Esophagus (tissue), 2 donors: Measurements from ENCODE around the gene BATF. TPM values are rescaled to one million over a fixed set of nuclear protein-coding genes. Genes with fewer than 3 reads are reported as not detected.

Experiments
- H3K27ac ChIP-seq, 2 donors: one replicate each; pipeline ENCODE4 v1.5.1; 2013; ENCODE audit warnings: low read depth in 2 of 2, mild to moderate bottlenecking in 2 of 2, inconsistent platforms in 1 of 2, low read length in 1 of 2, moderate library complexity in 1 of 2
- H3K27me3 ChIP-seq, 2 donors: one replicate each; pipeline ENCODE4 v1.6.1; 2013; ENCODE audit warnings: low read length in 2 of 2, control low read depth in 1 of 2, mild to moderate bottlenecking in 1 of 2; ENCODE audit not compliant: insufficient read depth in 2 of 2, control insufficient read depth in 1 of 2
- H3K36me3 ChIP-seq, 2 donors: one replicate each; pipeline ENCODE4 v1.6.1; 2013; ENCODE audit warnings: low read length in 1 of 2; ENCODE audit not compliant: control insufficient read depth in 2 of 2, insufficient read depth in 2 of 2
- H3K4me1 ChIP-seq, 2 donors: one replicate each; pipeline ENCODE4 v1.6.1; 2013; ENCODE audit warnings: low read length in 1 of 2; ENCODE audit not compliant: control insufficient read depth in 2 of 2, insufficient read depth in 2 of 2
- H3K4me3 ChIP-seq, 2 donors: one replicate each; pipeline ENCODE4 v1.5.1; 2013; ENCODE audit warnings: low read length in 2 of 2, mild to moderate bottlenecking in 2 of 2, low read depth in 1 of 2, moderate library complexity in 1 of 2
- H3K9me3 ChIP-seq, 2 donors: one replicate each; pipeline ENCODE4 v1.6.1; 2013; ENCODE audit warnings: mild to moderate bottlenecking in 2 of 2, low read depth in 1 of 2, low read length in 1 of 2, moderate library complexity in 1 of 2; ENCODE audit not compliant: control insufficient read depth in 2 of 2, insufficient read depth in 1 of 2
- WGBS, 2 donors: extraction: QIAGEN DNeasy Blood & Tissue Kit; methylation state at CpG; one replicate each; pipeline ENCODE4 v1.1.7; 2013; 5-methylcytosine and 5-hydroxymethylcytosine counted together
- polyA plus RNA-seq, 2 donors: library from polyadenylated mRNA; stranded (reverse); fragments of 200-250 nt; gene quantifications; one replicate each; pipeline ENCODE4 v1.2.3, GENCODE V29; 2013
- donor health status: healthy with polysubstance abuse.
- donor health status: Bipolar disorder and iron deficiency.

The BATF gene
- polyA plus RNA-seq, 2 donors, result 1.8 to 2.0 TPM

DNA sequence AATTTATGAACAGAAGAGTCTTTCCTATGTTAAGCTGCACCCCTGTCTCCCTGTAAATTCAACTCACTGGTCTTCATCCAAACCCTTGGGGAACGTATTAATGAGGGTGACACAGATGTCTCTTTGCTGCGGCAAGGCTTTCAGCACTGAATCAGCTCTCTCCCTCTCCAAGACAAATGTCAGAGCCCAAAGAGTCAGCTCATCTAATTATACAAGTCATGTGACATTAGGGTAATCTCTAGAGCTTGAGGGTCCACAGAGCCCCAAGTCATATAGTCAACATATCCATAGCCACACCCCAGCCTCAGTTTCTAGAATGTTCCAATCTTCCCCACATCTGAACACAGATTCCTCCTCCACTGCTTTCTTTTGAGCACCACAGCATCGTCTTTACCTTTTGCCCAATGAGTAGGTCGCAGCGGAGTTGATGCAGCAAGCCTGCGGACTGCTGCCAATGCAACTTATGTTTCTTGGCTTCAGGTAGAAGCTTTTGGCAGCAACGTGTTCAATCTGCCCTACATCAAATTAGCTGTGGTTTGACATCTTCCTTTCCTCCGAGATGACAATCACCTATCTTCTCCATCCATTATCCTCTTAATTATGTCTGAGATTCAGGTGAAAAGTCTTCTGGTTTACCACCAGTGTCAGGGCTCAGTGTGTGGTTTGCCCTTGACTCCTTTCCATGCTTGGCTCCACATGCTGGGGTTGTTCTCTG, 5.3 kb downstream of the BATF start:
- 83 to 90% methylated on average over 8 of the region's 8 CpGs for WGBS, 2 donors
- H3K9me3 ChIP-seq, result no peaks in the 10 kb centered on the region
- no peak overlapping the region for H3K4me3 ChIP-seq
- no peaks in the 10 kb centered on the region for H3K27me3 ChIP-seq
- H3K36me3 ChIP-seq, result no peaks in the 10 kb centered on the region
- peaks cover 0 to 5% of the 10 kb centered on the region in 2 donors for H3K4me1 ChIP-seq
- H3K27ac ChIP-seq, result no peak overlapping the region

DNA sequence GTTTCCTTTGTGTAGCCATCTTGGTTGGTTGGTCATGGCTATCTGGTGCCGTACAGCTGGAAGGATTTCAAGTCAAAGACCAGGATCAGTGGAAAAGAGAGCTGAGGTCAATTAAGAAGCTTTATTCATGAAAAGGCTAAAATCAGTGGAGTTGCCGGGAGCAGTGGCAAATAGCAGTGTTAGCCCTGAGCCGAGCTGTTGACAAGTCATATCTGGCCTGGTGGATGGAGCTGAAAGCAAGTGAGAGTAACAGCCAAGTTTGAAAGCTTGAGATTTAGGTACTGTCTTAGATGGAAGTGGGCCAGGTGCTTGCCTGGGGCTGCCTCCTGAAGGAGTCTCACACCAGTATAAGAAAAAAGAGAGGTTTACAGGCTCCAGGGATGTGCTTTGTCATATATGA, 9.0 kb downstream of the BATF start:
- no peaks in the 10 kb centered on the region for H3K4me1 ChIP-seq
- H3K27me3 ChIP-seq, result no peaks in the 10 kb centered on the region
- no peaks in the 10 kb centered on the region for H3K36me3 ChIP-seq
- H3K4me3 ChIP-seq, result no peak overlapping the region
- 51 to 66% methylated on average over 3 of the region's 3 CpGs for WGBS, 2 donors
- no peaks in the 10 kb centered on the region for H3K9me3 ChIP-seq
- no peak overlapping the region for H3K27ac ChIP-seq

DNA sequence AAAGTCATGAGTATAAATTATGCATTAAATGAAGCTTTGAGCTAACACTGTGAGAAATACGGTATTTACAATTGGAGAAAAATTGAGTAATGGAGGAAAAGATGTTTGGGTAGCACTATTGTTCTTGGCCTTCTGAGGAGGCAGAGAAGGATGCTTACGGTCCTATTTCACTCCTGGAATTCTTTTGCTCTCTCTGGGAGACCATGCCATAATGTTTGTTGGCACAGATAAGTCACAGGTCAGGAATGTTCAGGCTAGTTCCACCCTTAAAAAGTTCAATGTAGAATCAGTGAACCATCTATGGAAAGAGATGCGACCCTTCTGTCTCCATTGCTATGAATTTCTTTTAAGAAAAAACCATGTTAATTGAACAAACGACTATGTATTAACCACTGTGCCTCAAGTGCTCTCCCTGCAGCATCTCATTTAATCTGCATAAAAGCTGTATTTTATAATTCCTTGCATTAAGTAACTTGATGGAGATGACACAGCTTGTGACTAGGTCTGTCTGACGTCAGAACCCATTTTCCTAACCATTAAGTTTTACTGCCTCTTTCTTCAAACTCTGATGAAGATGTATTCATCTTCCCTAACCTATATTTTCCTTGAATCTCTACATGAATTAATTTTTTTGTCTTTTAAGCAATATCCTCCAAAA, 9.5 kb downstream of the BATF start:
- H3K4me3 ChIP-seq, result no peak overlapping the region
- WGBS, 2 donors, result 45 to 69% methylated on average over 5 of the region's 5 CpGs
- H3K9me3 ChIP-seq, result no peaks in the 10 kb centered on the region
- H3K4me1 ChIP-seq, result no peaks in the 10 kb centered on the region
- no peaks in the 10 kb centered on the region for H3K36me3 ChIP-seq
- no peak overlapping the region for H3K27ac ChIP-seq
- H3K27me3 ChIP-seq, result no peaks in the 10 kb centered on the region

DNA sequence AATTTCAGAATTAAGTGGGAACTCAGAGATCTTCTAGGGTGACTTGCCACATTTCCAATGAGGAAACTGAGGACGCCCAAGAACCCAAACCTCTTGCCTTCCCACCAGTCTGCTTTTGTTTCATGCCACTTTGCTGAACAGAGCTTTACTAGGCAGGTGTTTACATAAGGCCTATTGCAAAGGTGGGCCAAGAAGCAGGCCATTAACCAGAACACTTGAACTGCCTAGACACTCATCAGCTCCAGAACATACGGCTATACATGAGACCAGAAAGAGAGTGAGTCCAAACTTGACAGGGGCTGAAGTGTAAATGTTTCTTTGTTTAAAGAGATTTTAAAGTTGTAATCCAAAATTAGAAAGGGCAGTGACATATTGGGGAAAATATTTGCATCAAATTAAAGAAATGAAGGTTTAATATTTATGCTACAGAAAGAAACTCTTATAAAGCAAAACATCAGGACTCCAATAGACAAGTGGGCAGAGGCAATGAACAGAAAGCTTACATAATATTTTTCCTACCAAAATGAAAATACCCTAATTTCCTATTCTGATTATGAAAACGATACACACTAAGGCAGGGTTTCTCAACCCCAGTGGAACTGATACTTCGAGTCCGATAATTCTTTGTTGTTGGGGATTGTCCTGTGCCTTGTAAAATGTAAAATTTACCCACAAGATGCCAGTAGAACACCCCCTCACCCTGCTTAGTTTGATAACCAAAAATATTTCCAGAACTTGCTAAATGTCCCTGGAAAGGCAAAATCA, 11.7 kb downstream of the BATF start:
- Histone ChIP-seq H3K27ac (no peak overlapping the region), H3K4me3 (no peak overlapping the region), H3K9me3 (no peaks in the 10 kb centered on the region), H3K27me3 (no peaks in the 10 kb centered on the region), H3K36me3 (no peaks in the 10 kb centered on the region), H3K4me1 (no peaks in the 10 kb centered on the region)
- WGBS, 2 donors, result 73 to 77% methylated on average over 5 of the region's 5 CpGs

DNA sequence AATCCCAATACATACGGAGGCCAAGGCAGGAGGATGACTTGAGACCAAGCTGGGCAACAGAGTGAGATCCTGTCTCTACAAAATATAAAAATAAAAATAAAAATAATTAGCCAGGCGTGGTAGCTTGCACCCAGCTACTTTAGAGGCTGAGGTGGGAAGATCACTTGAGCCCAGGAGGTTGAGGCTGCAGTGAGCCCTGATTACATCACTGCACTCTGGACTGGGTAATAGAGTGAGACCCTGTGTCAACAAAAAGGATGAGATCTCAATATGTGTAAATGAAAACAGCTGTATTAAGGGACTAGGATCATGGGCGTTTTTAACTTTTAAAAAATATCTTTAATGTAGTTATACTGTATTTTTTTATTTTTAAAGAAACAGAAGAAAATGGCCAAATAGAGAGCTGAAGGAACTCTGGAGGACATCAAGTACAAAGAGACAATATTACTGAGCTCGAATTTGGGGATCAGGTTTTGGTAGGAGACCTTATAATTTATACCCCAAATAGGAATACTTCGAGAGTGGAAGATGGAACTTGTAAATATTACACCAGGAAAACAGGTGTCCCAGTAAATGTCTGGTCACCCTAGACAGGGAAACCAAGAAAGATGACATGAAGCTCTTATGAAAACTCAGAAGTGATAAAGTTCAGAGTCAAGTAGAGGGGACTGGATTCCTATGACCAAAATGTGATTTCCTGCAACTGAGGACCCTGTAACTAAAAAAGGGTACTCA, 13.1 kb downstream of the BATF start:
- peak overlapping the region in 1 of 2 donors; percentile 42 for H3K27ac ChIP-seq
- no peaks in the 10 kb centered on the region for H3K9me3 ChIP-seq
- 76 to 80% methylated on average over 5 of the region's 5 CpGs for WGBS, 2 donors

DNA sequence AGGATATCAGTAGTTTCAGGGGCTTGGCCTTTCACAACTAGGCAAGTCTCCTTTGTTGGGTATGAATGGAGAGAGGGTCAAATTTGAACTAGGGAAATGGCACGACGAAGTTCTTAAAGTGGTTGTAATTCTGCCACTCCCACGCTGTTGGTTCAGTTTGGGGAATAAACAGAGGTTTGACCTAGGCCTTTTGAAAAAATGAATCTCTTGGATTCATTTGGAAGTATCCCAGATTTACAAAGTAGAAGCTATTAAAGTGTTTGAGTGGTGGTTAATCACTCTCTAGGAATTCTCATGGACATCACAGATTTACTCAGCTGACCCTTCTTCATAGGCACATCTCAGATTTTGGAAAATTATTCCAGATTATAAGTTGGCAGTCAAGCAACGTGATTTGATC, 14.8 kb downstream of the BATF start:
- no peaks in the 10 kb centered on the region for H3K36me3 ChIP-seq

More for the DNA sequence above, 13.1 kb downstream of the BATF start:
- Histone ChIP-seq H3K4me3 (no peak overlapping the region), H3K4me1 (no peaks in the 10 kb centered on the region), H3K36me3 (no peaks in the 10 kb centered on the region), H3K27me3 (no peaks in the 10 kb centered on the region)

DNA sequence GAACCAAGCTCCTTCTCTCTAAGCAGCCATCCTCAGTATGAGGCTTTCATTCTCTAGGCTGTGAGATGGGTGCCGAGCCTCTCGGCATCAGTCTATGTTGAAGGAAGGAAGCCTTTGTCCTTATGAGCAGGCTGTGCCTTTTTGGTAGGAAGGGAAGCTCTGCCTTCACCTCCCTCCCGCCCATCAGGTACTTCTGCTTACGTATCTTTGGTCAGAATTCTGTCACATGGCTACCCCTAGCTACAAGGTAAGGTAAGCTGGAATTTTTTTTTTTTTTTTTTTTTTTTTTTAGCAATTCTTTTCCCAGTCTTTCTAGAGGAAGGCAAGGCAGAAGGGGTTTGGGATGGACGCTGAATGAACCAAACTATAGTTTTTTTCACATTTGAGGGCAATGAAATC, 16.9 kb downstream of the BATF start:
- no peak overlapping the region for H3K4me3 ChIP-seq
- H3K27ac ChIP-seq, result no peak overlapping the region
- H3K27me3 ChIP-seq, result no peaks in the 10 kb centered on the region
- no peaks in the 10 kb centered on the region for H3K36me3 ChIP-seq
- 83 to 89% methylated on average over 5 of the region's 5 CpGs for WGBS, 2 donors
- H3K4me1 ChIP-seq, result peaks cover 0 to 11% of the 10 kb centered on the region in 2 donors
- no peaks in the 10 kb centered on the region for H3K9me3 ChIP-seq

More for the DNA sequence above, 14.8 kb downstream of the BATF start:
- H3K4me3 ChIP-seq, result no peak overlapping the region
- WGBS, 2 donors, result 76 to 82% methylated on average over 4 of the region's 4 CpGs
- H3K27me3 ChIP-seq, result no peaks in the 10 kb centered on the region
- peaks cover 0 to under 1% of the 10 kb centered on the region in 2 donors for H3K4me1 ChIP-seq
- no peaks in the 10 kb centered on the region for H3K9me3 ChIP-seq
- H3K27ac ChIP-seq, result no peak overlapping the region

DNA sequence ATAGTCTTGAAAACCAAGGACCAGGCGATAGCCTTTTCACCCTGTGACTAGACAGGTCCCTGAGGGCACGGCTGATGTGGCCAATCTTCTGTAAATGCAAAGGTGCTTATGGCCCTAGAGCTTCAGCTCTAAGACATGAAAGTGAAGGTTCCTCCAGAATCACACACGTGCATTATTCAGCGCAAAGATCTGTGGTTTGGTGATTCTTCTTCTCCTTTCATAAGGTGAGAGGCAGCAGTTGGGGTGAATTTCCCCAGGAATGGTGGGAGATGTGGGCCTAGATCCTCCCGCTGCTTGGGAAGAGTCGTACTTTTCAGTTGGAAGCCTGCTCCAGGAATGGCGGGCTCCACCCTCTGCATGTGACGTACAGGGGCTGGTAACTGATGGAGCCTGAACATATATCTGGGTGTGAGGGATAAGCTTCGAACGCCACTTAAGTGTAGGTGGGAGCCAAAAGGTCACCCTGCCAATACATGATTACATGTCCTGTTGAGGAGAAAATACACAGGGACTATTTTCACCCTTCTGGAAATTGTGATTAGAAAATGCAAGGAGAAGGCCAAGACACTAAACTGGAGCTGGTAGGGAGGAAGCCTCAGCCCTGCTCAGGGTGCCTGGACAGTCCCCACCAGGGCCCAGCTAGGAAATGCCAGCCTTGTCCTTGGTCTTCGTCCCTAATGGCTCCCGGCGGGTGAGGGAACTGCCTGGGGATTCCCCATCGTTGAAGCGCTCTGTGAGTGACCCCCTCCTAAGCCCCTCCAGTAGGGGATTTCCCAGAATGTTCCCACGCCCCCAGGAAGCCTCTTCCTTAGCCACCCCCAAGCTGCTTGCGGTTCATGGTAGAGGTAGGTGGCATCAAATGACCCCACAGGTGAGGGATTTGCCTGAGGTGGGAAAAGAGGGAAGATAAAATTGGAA, 17.6 kb downstream of the BATF start:
- Histone ChIP-seq H3K27ac (no peak overlapping the region), H3K27me3 (no peaks in the 10 kb centered on the region), H3K9me3 (no peaks in the 10 kb centered on the region), H3K4me3 (no peak overlapping the region), H3K36me3 (no peaks in the 10 kb centered on the region), H3K4me1 (peaks cover 0 to 11% of the 10 kb centered on the region in 2 donors)
- 71 to 74% methylated on average over 17 of the region's 17 CpGs for WGBS, 2 donors
